ENCODE results near the gene CASZ1. TPM values are rescaled to one million over a fixed set of nuclear protein-coding genes. Genes with fewer than 3 reads are reported as not detected.

The CASZ1 gene
- total RNA-seq, 6 donors from 2014 or later: 39.7 to 112 (median 60.8) TPM

DNA sequence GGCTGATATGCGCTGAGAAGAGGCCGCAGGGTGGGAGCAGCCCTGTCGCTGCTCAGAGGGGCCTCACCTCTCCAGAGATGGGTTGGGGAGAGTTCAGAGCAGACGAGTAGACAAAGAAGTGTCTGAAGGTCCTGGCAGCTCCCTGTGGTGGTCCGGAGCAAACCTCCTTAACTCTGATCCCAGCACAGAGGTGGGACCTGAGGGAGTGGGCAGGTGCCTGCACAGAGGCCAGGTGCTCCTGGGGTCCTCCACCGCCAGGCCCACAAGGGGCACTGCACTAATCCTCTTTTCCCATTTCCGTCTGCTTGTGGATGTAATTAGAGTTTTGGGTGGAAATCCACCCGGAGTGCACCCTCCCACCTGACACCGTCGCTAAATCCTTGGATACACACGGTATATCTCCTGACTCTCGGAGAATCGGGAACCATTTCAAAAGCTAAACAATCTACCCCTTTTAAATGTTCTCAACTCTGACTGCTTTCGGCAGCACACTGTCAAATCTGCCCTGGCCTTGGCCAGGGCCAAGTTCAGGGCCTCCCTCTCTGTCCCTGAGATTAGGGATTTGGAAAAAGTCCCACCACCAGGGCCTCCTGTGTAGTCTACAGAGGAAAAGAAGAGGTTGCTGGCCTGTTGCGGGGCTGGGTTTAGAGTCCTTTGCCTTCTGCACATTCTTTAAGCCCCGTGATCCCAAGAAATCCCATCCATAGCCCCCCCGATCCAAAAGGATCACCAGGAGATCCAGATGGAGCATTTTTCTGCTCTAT is 22.4 kb downstream of the CASZ1 start:
- H3K4me1 ChIP-seq: peaks cover 0 to 6% (median 3%) of the 10 kb centered on the region in 4 donors
- no peak for DNase-seq
- no peaks in the 10 kb centered on the region for H3K9me3 ChIP-seq
- no peaks in the 10 kb centered on the region for H3K27me3 ChIP-seq
- no peak for TF ChIP-seq POLR2AphosphoS5 (IDR thresholded peaks at IDR 0.05)
- H3K36me3 ChIP-seq: no peaks in the 10 kb centered on the region
- no peak for ATAC-seq (ENCODE audit: low FRiP score in 2 of 2)
- WGBS, 2 donors: 90 to 94% methylated on average over 17 of the region's 17 CpGs
- no peak overlapping the region for H3K4me3 ChIP-seq
- H3K27ac ChIP-seq: no peak overlapping the region

DNA sequence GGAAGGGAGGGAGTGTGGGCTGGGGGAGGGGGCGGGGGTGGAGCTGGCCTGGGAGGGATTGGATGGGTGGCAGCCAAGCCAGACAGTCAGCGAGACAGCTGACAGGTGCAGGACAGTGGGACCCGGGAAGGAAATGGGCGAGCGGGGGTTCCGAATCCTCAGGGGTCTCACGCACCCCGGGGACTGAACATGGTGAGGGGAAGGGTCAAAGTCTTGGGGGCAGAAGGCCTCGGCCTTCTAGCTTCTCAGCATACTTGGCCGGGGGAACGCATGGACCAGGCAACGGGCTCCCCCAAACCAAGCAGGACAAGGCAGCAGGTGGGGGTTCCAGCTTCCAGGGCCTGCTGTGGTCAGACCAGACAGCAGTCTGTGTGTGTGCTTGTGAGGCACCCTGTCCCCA is 23.1 kb downstream of the CASZ1 start:
- no peaks in the 10 kb centered on the region for H3K27me3 ChIP-seq
- no peak for DNase-seq
- WGBS, 2 donors: 79 to 90% methylated on average over 10 to 12 of the region's 12 CpGs
- no peak for ATAC-seq (ENCODE audit: low FRiP score in 2 of 2)
- H3K4me1 ChIP-seq: peaks cover 0 to 6% (median 3%) of the 10 kb centered on the region in 4 donors
- H3K36me3 ChIP-seq: no peaks in the 10 kb centered on the region
- H3K4me3 ChIP-seq: no peak overlapping the region
- no peak overlapping the region for H3K27ac ChIP-seq
- no peaks in the 10 kb centered on the region for H3K9me3 ChIP-seq
- no peak for TF ChIP-seq EP300 (IDR thresholded peaks at IDR 0.05)
- no peak for TF ChIP-seq POLR2AphosphoS5 (IDR thresholded peaks at IDR 0.05)
- no peak for TF ChIP-seq POLR2A (IDR thresholded peaks at IDR 0.05)
- TF ChIP-seq, protein P1, sequence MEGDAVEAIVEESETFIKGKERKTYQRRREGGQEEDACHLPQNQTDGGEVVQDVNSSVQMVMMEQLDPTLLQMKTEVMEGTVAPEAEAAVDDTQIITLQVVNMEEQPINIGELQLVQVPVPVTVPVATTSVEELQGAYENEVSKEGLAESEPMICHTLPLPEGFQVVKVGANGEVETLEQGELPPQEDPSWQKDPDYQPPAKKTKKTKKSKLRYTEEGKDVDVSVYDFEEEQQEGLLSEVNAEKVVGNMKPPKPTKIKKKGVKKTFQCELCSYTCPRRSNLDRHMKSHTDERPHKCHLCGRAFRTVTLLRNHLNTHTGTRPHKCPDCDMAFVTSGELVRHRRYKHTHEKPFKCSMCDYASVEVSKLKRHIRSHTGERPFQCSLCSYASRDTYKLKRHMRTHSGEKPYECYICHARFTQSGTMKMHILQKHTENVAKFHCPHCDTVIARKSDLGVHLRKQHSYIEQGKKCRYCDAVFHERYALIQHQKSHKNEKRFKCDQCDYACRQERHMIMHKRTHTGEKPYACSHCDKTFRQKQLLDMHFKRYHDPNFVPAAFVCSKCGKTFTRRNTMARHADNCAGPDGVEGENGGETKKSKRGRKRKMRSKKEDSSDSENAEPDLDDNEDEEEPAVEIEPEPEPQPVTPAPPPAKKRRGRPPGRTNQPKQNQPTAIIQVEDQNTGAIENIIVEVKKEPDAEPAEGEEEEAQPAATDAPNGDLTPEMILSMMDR (IDR thresholded peaks at IDR 0.05): no peak

DNA sequence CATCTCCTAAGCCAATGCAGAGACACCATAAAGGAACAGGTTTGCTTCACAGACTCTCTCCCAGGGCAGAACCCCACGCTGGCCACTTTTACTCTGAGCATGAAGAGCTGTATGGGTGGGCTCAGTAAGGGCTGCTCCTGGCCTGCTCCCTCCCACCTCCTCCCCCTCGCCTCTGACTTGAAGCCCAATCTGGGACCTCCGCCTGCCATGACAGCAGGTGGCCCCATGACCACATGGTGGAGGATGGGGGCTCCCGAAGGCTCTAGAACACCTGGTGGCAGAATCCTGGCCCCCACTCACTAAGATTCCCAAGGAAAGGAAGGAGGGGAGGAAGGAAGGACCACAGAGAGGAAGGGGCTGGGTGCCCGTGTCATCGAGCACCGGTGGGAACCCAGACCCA is 23.7 kb downstream of the CASZ1 start:
- H3K27ac ChIP-seq: no peak overlapping the region

DNA sequence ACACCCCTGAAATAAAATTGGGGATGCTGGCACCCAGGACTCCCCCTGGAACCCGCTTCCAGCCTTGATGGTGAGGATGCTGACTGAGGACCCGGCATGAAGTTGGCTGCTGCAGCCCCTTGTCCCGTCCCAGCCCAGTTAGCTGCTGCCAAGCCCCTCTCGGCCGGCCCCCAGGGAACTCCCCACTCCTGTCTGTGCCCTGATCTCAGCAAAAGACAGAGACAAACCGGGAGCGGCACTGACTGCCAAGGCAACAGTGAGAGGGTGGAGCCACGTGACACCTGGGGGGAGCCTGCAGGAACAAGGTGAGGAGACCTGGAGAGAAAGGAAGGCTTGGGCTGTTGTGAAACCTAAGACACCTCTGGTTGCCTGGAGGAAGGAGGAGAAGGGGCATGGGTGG is 24.7 kb downstream of the CASZ1 start:
- H3K9me3 ChIP-seq: no peaks in the 10 kb centered on the region
- DNase-seq (peak in 1 of 2 donors; percentile 34), ATAC-seq (ENCODE audit: low FRiP score in 2 of 2) (no peak)
- H3K4me3 ChIP-seq: no peak overlapping the region
- WGBS, 2 donors: 66 to 72% methylated on average over 6 to 8 of the region's 8 CpGs
- H3K27me3 ChIP-seq: no peaks in the 10 kb centered on the region
- peaks cover 0 to 5% (median 3%) of the 10 kb centered on the region in 4 donors for H3K4me1 ChIP-seq
- no peaks in the 10 kb centered on the region for H3K36me3 ChIP-seq
- H3K27ac ChIP-seq: no peak overlapping the region
- TF ChIP-seq EP300 (IDR thresholded peaks at IDR 0.05) (no peak), POLR2AphosphoS5 (IDR thresholded peaks at IDR 0.05) (no peak), POLR2A (IDR thresholded peaks at IDR 0.05) (no peak)
- TF ChIP-seq, protein P1 (IDR thresholded peaks at IDR 0.05): no peak

More for the DNA sequence above, 23.7 kb downstream of the CASZ1 start:
- TF ChIP-seq, protein P1 (IDR thresholded peaks at IDR 0.05): no peak
- TF ChIP-seq POLR2A (IDR thresholded peaks at IDR 0.05): no peak
- H3K36me3 ChIP-seq: no peaks in the 10 kb centered on the region
- DNase-seq (no peak), ATAC-seq (ENCODE audit: low FRiP score in 2 of 2) (no peak)
- H3K27me3 ChIP-seq: no peaks in the 10 kb centered on the region
- no peaks in the 10 kb centered on the region for H3K9me3 ChIP-seq
- H3K4me3 ChIP-seq: no peak overlapping the region
- 78 to 82% methylated on average over 6 to 7 of the region's 7 CpGs for WGBS, 2 donors
- peaks cover 0 to 6% (median 3%) of the 10 kb centered on the region in 4 donors for H3K4me1 ChIP-seq

DNA sequence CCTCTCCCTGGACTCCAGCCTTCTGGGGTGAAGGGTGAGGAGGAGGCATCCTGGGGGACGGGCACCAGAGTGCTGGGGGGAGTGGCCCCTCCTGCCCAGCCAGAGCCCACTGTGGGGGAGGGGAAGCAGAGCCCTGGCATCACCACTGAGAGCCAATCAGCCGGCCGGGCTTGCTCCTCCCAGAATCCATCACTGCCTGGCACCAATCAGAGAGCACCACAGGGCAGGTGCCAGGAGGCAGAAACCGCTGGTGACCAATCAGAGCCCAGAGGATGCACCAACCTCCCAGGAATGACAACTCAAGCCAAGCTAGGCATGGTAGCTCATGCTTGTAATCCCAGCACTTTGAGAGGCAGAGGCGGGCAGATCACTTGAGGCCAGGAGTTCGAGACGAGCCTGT is 27.9 kb downstream of the CASZ1 start:
- Histone ChIP-seq H3K27me3 (no peaks in the 10 kb centered on the region), H3K27ac (no peak overlapping the region), H3K36me3 (no peaks in the 10 kb centered on the region), H3K4me1 (peaks cover 11 to 20% (median 14%) of the 10 kb centered on the region in 4 donors), H3K9me3 (no peaks in the 10 kb centered on the region), H3K4me3 (no peak overlapping the region)
- DNase-seq (no peak), ATAC-seq (ENCODE audit: low FRiP score in 2 of 2) (no peak)
- TF ChIP-seq POLR2AphosphoS5 (IDR thresholded peaks at IDR 0.05) (no peak), POLR2A (IDR thresholded peaks at IDR 0.05) (no peak), EP300 (IDR thresholded peaks at IDR 0.05) (no peak)
- TF ChIP-seq, protein P1 (IDR thresholded peaks at IDR 0.05): no peak
- WGBS, 2 donors: 94 to 100% methylated on average over 4 to 5 of the region's 7 CpGs
